Measurements from ENCODE around the gene ANTKMT.

DNA sequence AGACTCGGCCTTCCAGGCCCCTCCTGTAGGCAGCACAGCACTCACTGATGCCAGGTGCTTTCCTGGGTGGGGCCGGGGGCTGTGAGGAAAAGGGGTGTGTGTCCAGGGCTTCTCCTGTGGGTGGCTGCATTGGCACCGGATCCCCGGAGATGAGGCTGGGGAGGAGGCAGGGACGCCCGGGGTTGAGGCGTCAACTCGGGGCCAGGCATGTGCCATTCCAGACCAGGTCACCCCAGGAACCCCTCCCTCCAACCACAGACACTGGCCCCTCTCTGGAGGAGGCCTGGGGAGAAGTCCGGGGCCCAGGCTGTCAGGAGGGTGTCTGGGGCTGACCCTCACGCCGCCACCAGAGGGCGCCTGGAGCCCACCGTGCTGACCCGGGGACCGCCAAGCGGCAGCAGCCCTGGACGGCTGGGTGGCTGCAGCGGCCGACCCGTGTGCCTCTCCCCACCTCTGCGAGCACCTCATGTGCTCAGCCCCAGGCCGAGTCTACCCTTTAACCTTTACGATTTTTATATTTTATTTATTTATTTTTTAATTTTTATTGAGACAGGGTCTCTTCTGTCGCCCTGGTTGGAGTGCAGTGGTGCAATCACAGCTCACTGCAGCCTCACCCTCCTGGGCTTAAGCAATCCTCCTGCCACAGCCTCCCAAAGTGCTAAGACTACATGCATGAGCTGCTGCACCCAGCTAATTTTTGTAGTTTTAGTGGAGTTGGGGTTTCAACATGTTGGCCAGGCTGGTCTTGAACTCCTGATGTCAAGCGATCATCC, 9.2 kb upstream of the ANTKMT start:
- no peak for TF ChIP-seq EZH2 (IDR thresholded peaks at IDR 0.05)
- no peak for TF ChIP-seq POLR2AphosphoS5 (IDR thresholded peaks at IDR 0.05; ENCODE audit: borderline replicate concordance, low read depth, low read length)
- TF ChIP-seq FOXP2 (optimal IDR thresholded peaks at IDR 0.05; ENCODE audit: control extremely low read depth, extremely low read length, insufficient read depth) = no peak
